Dendritic cell treated with granulocyte-macrophage colony-stimulating factor and Interleukin-4, amounts not matched to agents 40 ng/mL and 50 ng/mL, for 4 days (primary cell): Measurements from ENCODE around the gene CNTNAP3.
"Not testable (repeated sequence)": the region's sequence is repeated elsewhere in the genome, so short reads cannot be mapped to it uniquely, and the experiment has no call there.

Experiments
- H3K27ac Mint-ChIP-seq: one replicate; pipeline ENCODE4 v1.8.0; 2022; ENCODE audit warnings: mild to moderate bottlenecking, mixed read lengths
- H3K27me3 Mint-ChIP-seq: one replicate; pipeline ENCODE4 v1.8.0; 2022; ENCODE audit warnings: mild to moderate bottlenecking, mixed read lengths
- H3K36me3 Mint-ChIP-seq: one replicate; pipeline ENCODE4 v1.8.0; 2022; ENCODE audit warnings: low read depth, mixed read lengths
- H3K4me1 Mint-ChIP-seq: one replicate; pipeline ENCODE4 v1.8.0; 2022; ENCODE audit warnings: low read depth, mixed read lengths
- H3K4me3 Mint-ChIP-seq: one replicate; pipeline ENCODE4 v1.8.0; 2022; ENCODE audit warnings: mild to moderate bottlenecking, moderate library complexity, mixed read lengths
- H3K9me3 Mint-ChIP-seq: one replicate; pipeline ENCODE4 v1.8.0; 2022; ENCODE audit warnings: mixed read lengths
- intact Hi-C: fragments of 100-400 bp; cut with micrococcal nuclease; formaldehyde crosslinking; loops from one replicate; pipeline ENCODE4 v1.15.0; 2022

CNTNAP3 gene

DNA sequence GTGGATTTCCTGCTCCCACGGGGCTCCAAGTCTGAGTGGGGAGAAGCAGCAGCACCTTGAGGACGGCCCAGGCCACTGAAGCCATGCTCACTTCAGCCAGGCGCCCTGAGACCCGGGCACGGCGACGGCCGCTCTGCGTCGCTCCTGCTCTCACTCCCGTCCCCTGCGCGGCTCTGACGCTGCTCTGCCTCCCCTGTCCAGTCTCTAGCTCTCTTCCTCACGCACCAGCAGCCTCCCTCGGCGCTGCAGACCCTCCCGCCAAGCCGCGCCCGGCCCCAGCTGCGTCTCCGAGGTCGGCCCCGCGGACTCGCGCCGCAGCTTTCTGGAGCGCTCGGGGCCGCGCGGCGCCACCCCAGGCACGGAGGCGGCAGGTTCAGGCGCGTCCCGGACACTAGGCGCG, at the start of gene CNTNAP3:
CNTNAP3 (minus strand) TSS at position 188 of the 400 bp plus-strand sequence; CDS start at position 85, 103 bp downstream.
- H3K9me3 Mint-ChIP-seq, H3K36me3 Mint-ChIP-seq, H3K27ac Mint-ChIP-seq, intact Hi-C loops, H3K27me3 Mint-ChIP-seq, H3K4me1 Mint-ChIP-seq, H3K4me3 Mint-ChIP-seq: not testable (repeated sequence)

- H3K36me3 Mint-ChIP-seq, H3K4me1 Mint-ChIP-seq, H3K9me3 Mint-ChIP-seq, H3K4me3 Mint-ChIP-seq, H3K27ac Mint-ChIP-seq, H3K27me3 Mint-ChIP-seq, intact Hi-C loops: not testable (repeated sequence)
Observed at GRCh38 chr9:39279995-39280394, 8.0 kb downstream of the CNTNAP3 start.

- H3K27ac Mint-ChIP-seq, H3K4me3 Mint-ChIP-seq, H3K4me1 Mint-ChIP-seq, H3K9me3 Mint-ChIP-seq, H3K27me3 Mint-ChIP-seq, intact Hi-C loops, H3K36me3 Mint-ChIP-seq: not testable (repeated sequence)
Observed at GRCh38 chr9:39242513-39242912, 45.5 kb downstream of the CNTNAP3 start.

GRCh38 chr9:39232130-39232991, 55.6 kb downstream of the CNTNAP3 start:
- H3K27ac Mint-ChIP-seq, H3K4me3 Mint-ChIP-seq, H3K27me3 Mint-ChIP-seq, H3K4me1 Mint-ChIP-seq, H3K36me3 Mint-ChIP-seq, intact Hi-C loops, H3K9me3 Mint-ChIP-seq: not testable (repeated sequence)

DNA sequence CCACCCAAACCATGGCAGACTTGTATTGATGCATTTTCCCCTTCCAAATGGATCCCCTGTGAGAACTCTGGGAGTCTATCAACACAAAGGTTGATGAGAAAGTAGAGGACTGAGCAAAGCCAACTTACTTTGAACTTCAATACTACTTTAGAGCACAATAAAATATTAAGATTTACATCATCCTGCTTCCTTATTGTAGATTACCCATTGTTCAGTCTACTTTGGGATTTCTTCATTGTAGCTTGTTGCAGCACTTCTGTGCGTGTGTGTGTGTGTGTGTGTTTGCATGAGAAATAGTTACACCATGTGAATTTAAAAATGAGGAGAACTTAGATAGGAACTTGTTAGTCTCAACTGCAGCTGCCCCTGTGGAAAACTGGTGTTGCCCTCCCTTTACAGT, 72.0 kb downstream of the CNTNAP3 start:
- intact Hi-C loops, H3K4me1 Mint-ChIP-seq: not testable (repeated sequence)

GRCh38 chr9:39209773-39210172, 78.2 kb downstream of the CNTNAP3 start:
- intact Hi-C loops, H3K36me3 Mint-ChIP-seq, H3K27ac Mint-ChIP-seq, H3K9me3 Mint-ChIP-seq, H3K27me3 Mint-ChIP-seq, H3K4me3 Mint-ChIP-seq, H3K4me1 Mint-ChIP-seq: not testable (repeated sequence)

More for the DNA sequence above, 72.0 kb downstream of the CNTNAP3 start:
- not testable (repeated sequence) for H3K36me3 Mint-ChIP-seq, H3K27ac Mint-ChIP-seq, H3K4me3 Mint-ChIP-seq, H3K9me3 Mint-ChIP-seq, H3K27me3 Mint-ChIP-seq

- H3K4me1 Mint-ChIP-seq, H3K9me3 Mint-ChIP-seq, H3K36me3 Mint-ChIP-seq, H3K27ac Mint-ChIP-seq, H3K27me3 Mint-ChIP-seq, H3K4me3 Mint-ChIP-seq, intact Hi-C loops: not testable (repeated sequence)
Observed at GRCh38 chr9:39206643-39207042, 81.3 kb downstream of the CNTNAP3 start.

- intact Hi-C loops, H3K9me3 Mint-ChIP-seq: not testable (repeated sequence)
Observed at GRCh38 chr9:39205842-39206241, 82.1 kb downstream of the CNTNAP3 start.

DNA sequence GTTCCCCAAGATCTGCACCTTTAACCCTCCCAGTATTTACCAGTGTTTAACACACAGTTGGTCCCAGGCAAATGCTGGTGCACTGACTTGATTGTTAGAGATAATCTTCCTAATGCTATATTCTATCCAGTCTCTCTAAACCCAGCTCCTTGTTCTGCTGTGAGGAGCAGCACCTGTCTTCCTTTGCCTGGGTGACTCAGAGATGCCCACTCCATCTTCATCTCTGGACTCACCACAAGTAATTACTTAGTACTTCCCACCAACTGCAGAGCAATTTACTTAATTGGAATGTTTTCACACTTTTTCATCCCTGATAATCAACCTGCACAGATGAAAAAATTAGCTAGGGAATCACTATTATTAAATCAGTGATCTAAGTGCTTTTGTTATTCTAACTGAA, 87.6 kb downstream of the CNTNAP3 start:
- H3K4me1 Mint-ChIP-seq, H3K9me3 Mint-ChIP-seq, H3K4me3 Mint-ChIP-seq, H3K27ac Mint-ChIP-seq, intact Hi-C loops, H3K27me3 Mint-ChIP-seq, H3K36me3 Mint-ChIP-seq: not testable (repeated sequence)

More at GRCh38 chr9:39205842-39206241, 82.1 kb downstream of the CNTNAP3 start:
- H3K27me3 Mint-ChIP-seq, H3K4me3 Mint-ChIP-seq, H3K4me1 Mint-ChIP-seq, H3K27ac Mint-ChIP-seq, H3K36me3 Mint-ChIP-seq: not testable (repeated sequence)

GRCh38 chr9:39198000-39198709, 89.8 kb downstream of the CNTNAP3 start:
- H3K36me3 Mint-ChIP-seq, H3K27ac Mint-ChIP-seq, H3K4me3 Mint-ChIP-seq, H3K9me3 Mint-ChIP-seq, intact Hi-C loops, H3K27me3 Mint-ChIP-seq, H3K4me1 Mint-ChIP-seq: not testable (repeated sequence)

- H3K4me3 Mint-ChIP-seq, intact Hi-C loops, H3K27me3 Mint-ChIP-seq, H3K27ac Mint-ChIP-seq, H3K9me3 Mint-ChIP-seq, H3K4me1 Mint-ChIP-seq, H3K36me3 Mint-ChIP-seq: not testable (repeated sequence)
Observed at GRCh38 chr9:39171370-39171769, 116.6 kb downstream of the CNTNAP3 start.

- H3K27ac Mint-ChIP-seq, intact Hi-C loops, H3K36me3 Mint-ChIP-seq, H3K27me3 Mint-ChIP-seq, H3K4me1 Mint-ChIP-seq, H3K9me3 Mint-ChIP-seq, H3K4me3 Mint-ChIP-seq: not testable (repeated sequence)
Observed at GRCh38 chr9:39157714-39158113, 130.3 kb downstream of the CNTNAP3 start.

- H3K9me3 Mint-ChIP-seq, intact Hi-C loops, H3K36me3 Mint-ChIP-seq, H3K4me3 Mint-ChIP-seq, H3K27ac Mint-ChIP-seq, H3K27me3 Mint-ChIP-seq, H3K4me1 Mint-ChIP-seq: not testable (repeated sequence)
Observed at GRCh38 chr9:39132826-39133552, 155.0 kb downstream of the CNTNAP3 start.

- H3K9me3 Mint-ChIP-seq, intact Hi-C loops, H3K4me3 Mint-ChIP-seq, H3K27ac Mint-ChIP-seq, H3K27me3 Mint-ChIP-seq, H3K36me3 Mint-ChIP-seq, H3K4me1 Mint-ChIP-seq: not testable (repeated sequence)
Observed at GRCh38 chr9:39121401-39121800, 166.6 kb downstream of the CNTNAP3 start.
